NCI-H82 (cell line): Measurements from ENCODE around the gene ASPHD1.
A peak's percentile ranks its signal among the peaks of the same experiment; 100 is the strongest.

Experiments used
- DNase-seq: peaks from one replicate; lab custom pipeline; 2025; lab: John Stamatoyannopoulos, UW

Gene ASPHD1

DNA sequence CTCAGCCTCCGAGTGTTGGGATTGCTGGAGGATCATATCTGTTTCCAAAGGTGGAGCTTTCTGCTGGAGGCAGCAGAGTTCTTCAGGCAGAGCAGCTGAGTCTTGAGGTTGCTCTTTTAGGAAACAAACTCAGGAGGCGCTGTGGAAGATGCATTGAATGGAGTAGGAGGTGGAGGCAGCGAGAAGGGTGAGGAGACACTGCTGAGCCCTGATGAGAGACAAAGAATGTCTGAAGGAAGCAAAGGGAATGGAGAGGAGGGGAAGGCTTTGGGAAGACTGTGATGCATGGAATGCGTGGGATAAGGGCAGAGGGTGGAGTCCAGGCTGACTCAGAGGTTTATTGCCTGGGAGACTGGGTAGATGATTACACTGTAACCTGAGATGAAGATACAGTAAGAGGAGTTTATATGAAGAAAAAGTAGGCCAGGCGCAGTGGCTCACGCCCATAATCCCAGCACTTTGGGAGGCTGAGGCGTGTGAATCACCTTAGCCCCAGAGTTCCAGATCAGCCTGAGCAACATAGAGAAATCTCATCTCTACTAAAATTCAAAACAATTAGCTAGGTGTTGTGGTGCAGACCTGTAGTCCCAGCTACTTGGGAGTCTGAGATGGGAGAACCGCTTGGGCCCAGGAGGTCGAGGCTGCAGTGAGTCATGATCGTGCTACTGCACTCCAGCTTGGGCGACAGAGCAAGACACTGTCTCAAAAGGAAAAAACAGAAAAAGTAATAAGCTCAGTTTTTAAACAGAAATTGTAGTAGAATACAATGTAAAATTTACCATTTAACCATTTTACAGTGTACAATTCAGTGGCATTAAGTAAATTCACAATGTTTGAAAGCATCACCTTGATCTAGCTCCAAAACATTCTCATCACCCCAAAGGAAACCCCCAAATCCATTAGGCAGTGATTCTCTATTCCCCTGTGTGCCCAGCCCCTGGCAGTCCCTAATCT, 43.8 kb downstream of the ASPHD1 start:
- peak; percentile 70 for DNase-seq

DNA sequence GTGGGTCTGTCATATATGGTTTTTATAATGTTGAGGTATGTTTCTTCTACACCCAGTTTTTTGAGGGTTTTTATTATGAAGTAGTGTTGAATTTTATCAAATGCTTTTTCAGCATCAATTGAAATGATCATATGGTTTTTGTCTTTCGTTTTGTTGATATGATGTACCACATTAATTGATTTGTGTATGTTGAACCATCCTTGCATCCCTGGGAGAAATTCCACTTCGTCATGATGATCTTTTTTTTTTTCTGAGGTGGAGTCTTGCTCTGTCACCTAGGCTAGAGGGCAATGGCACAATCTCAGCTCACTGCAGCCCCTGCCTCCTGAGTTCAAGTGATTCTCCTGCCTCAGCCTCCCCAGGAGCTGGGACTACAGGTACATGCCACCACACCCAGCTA, 47.6 kb downstream of the ASPHD1 start:
- no peak for DNase-seq

DNA sequence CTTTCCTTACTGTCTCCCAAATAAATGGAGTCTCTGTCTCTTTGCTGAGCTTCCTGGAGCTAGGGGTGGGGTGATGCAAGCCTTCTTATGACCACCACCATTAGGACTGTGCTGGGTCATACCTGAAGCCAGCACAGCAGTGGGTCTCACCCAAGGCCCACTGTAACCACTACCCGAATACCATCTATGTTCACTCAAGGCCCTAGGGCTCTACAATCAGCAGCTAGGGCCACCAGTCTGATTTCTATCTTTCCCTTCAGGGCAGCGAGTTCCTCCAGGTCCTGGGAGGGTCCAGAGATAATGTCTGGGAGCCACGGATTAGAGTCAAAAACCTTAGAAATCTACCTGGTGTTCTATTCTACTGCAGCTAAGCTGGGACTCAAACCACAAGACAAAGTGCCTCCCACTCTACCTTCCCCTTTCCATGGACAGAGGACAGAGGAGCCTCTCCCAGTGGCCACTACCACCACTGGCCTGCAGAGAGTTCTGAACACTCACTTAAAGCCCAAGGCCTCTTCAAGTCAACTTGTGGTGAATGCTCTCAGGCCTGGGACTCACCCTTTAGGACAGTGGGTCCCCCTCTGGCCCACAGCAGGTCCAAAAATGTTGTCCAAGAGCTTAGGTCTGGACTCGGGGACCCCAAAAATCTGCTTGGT, 50.6 kb downstream of the ASPHD1 start:
- DNase-seq: no peak

- DNase-seq: no peak
Measured at GRCh38 chr16:29951625-29952365, 51.5 kb downstream of the ASPHD1 start.
